ENCODE results near the gene HRH1. TPM values are rescaled to one million over a fixed set of nuclear protein-coding genes. Genes with fewer than 3 reads are reported as not detected.
A peak's percentile ranks its signal among the peaks of the same experiment; 100 is the strongest.

Gene HRH1
- total and polyA plus RNA-seq, 2 donors (not counting 3 experiments of a cell fraction or from before 2014, with no cell fraction given), result 16.2 to 21.2 TPM

- dilution Hi-C loops (cut with MboI; ENCODE audit: extremely low pct_ligation_motif_present, low sequenced_read_pairs) (no loop called here), intact Hi-C loops (cut with micrococcal nuclease) (loop anchor here (1.0 kb wide), 1 partner anchor 98 kb away; no protein-coding TSS in a partner anchor)
- peak overlapping the region; percentile 9 for H3K9ac ChIP-seq (replicated peaks; ENCODE audit: extremely low read depth, insufficient read depth, low read length)
- no peaks in the 10 kb centered on the region for H3K9me1 ChIP-seq (replicated peaks; ENCODE audit: control insufficient read depth, extremely low read depth, insufficient read depth, low read length)
- FAIRE-seq (peak; percentile 35), DNase-seq (ENCODE audit: low read depth, low spot score) (peak; percentile 61)
- H3K4me3 ChIP-seq (replicated peaks in 1 of 3; ENCODE audit: insufficient read depth in 1 of 3, low read depth in 1 of 3, low read length in 3 of 3), result no peak overlapping the region
- BruUV-seq (replicated peaks), result no TSS peak
- CTCF ChIA-PET, result interaction anchor here (0.7 to 3.7 kb wide), 10 partner anchors 8 to 98 kb away, joined by 3 to 36 read pairs (median 6); partner anchors contain the start of genes ATG7 and HRH1
- TF ChIP-seq JUN (IDR thresholded peaks at IDR 0.05; ENCODE audit: borderline replicate concordance, insufficient read depth, insufficient read length, low read depth) (no peak), CTCF (IDR thresholded peaks at IDR 0.05; ENCODE audit: extremely low read depth in 1 of 2, insufficient read depth in 1 of 2, low read depth in 1 of 2, low read length in 2 of 2) (peak; percentile 75 to 78)
- H3K27ac ChIP-seq (ENCODE audit: insufficient read depth, low read depth, low read length), result peak overlapping the region; percentile 40
- H3K79me2 ChIP-seq (ENCODE audit: control insufficient read depth, insufficient read depth, low read length), result peaks cover 45% of the 10 kb centered on the region
- peak overlapping the region; percentile 5 for H3K4me2 ChIP-seq (ENCODE audit: insufficient read depth, low read length)
- peaks cover 0 to 4% of the 10 kb centered on the region in 2 experiments for H3K36me3 ChIP-seq (ENCODE audit: control insufficient read depth in 2 of 2, extremely low read depth in 1 of 2, insufficient read depth in 2 of 2, low read length in 2 of 2)
- H3K9me3 ChIP-seq (replicated peaks; ENCODE audit: control insufficient read depth, insufficient read depth, low read length), result no peaks in the 10 kb centered on the region
- H3K4me1 ChIP-seq (ENCODE audit: control insufficient read depth, extremely low read depth, insufficient read depth, low read length), result peaks cover 23% of the 10 kb centered on the region
- no peak overlapping the region for H2AFZ ChIP-seq (ENCODE audit: low read depth, low read length)
- POLR2A ChIA-PET, result no interaction called here
- no peaks in the 10 kb centered on the region for H4K20me1 ChIP-seq (replicated peaks; ENCODE audit: control insufficient read depth, extremely low read depth, insufficient read depth, low read length)
- H3K27me3 ChIP-seq (ENCODE audit: control insufficient read depth in 2 of 2, insufficient read depth in 2 of 2, low read length in 2 of 2), result no peaks in the 10 kb centered on the region
Observed at GRCh38 chr3:11236588-11237461, 82.5 kb downstream of the HRH1 start.

- POLR2A ChIA-PET, result interaction anchor here (1.7 kb wide), 1 partner anchor 51 kb away, joined by 11 read pairs; no protein-coding TSS in a partner anchor
- Histone ChIP-seq H3K4me1 (ENCODE audit: control insufficient read depth, extremely low read depth, insufficient read depth, low read length) (peaks cover 23% of the 10 kb centered on the region), H2AFZ (ENCODE audit: low read depth, low read length) (no peak overlapping the region), H3K36me3 (ENCODE audit: control insufficient read depth in 2 of 2, extremely low read depth in 1 of 2, insufficient read depth in 2 of 2, low read length in 2 of 2) (peaks cover 0 to 4% of the 10 kb centered on the region in 2 experiments), H3K9me1 (replicated peaks; ENCODE audit: control insufficient read depth, extremely low read depth, insufficient read depth, low read length) (no peaks in the 10 kb centered on the region), H3K9ac (replicated peaks; ENCODE audit: extremely low read depth, insufficient read depth, low read length) (peak overlapping the region; percentile 58), H3K27ac (ENCODE audit: insufficient read depth, low read depth, low read length) (peak overlapping the region; percentile 83), H4K20me1 (replicated peaks; ENCODE audit: control insufficient read depth, extremely low read depth, insufficient read depth, low read length) (no peaks in the 10 kb centered on the region), H3K4me3 (replicated peaks in 1 of 3; ENCODE audit: insufficient read depth in 1 of 3, low read depth in 1 of 3, low read length in 3 of 3) (peak overlapping the region in 1 of 3 experiments; percentile 47), H3K4me2 (ENCODE audit: insufficient read depth, low read length) (peak overlapping the region; percentile 73), H3K9me3 (replicated peaks; ENCODE audit: control insufficient read depth, insufficient read depth, low read length) (no peaks in the 10 kb centered on the region), H3K27me3 (ENCODE audit: control insufficient read depth in 2 of 2, insufficient read depth in 2 of 2, low read length in 2 of 2) (no peaks in the 10 kb centered on the region), H3K79me2 (ENCODE audit: control insufficient read depth, insufficient read depth, low read length) (peaks cover 40% of the 10 kb centered on the region)
- FAIRE-seq (peak; percentile 95), DNase-seq (ENCODE audit: low read depth, low spot score) (peak; percentile 48)
- CTCF ChIA-PET, result interaction anchor here (0.6 to 3.7 kb wide), 13 partner anchors 10 to 154 kb away, joined by 3 to 36 read pairs (median 4); partner anchors contain the start of genes ATG7 and HRH1
- BruUV-seq (replicated peaks), result no TSS peak
- dilution Hi-C loops (cut with MboI; ENCODE audit: extremely low pct_ligation_motif_present, low sequenced_read_pairs) (no loop called here), intact Hi-C loops (cut with micrococcal nuclease) (loop anchor here (1.0 kb wide), 5 partner anchors 12 to 90 kb away; partner anchors contain the start of gene ATG7)
- no peak for TF ChIP-seq EZH2 (IDR thresholded peaks at IDR 0.05; ENCODE audit: borderline replicate concordance, low read depth, low read length, severe bottlenecking)
- TF ChIP-seq JUN (IDR thresholded peaks at IDR 0.05; ENCODE audit: borderline replicate concordance, insufficient read depth, insufficient read length, low read depth), result peak; percentile 33
- no peak for TF ChIP-seq POLR2A (IDR thresholded peaks at IDR 0.05; ENCODE audit: low read depth, low read length)
- peak; percentile 23 for TF ChIP-seq FOS (IDR thresholded peaks at IDR 0.05; ENCODE audit: borderline replicate concordance, insufficient read depth, low read length)
Observed at GRCh38 chr3:11238060-11238459, 83.8 kb downstream of the HRH1 start.
